Progenitor cell of endocrine pancreas (in vitro differentiated cells): ENCODE data around the gene ARID3B. TPM values are rescaled to one million over a fixed set of nuclear protein-coding genes. Genes with fewer than 3 reads are reported as not detected.
A peak's percentile ranks its signal among the peaks of the same experiment; 100 is the strongest.

Experiments
- DNase-seq: peaks from one replicate; pipeline ENCODE4 v3.0.0; 2021; ENCODE audit warnings: low spot score; ENCODE audit not compliant: unreplicated experiment
- H3K27ac Mint-ChIP-seq: 2 replicates; pipeline ENCODE4 v1.8.0; 2021; ENCODE audit warnings: mild to moderate bottlenecking, moderate library complexity, mixed read lengths
- H3K27me3 Mint-ChIP-seq: 2 replicates; pipeline ENCODE4 v1.8.0; 2021; ENCODE audit warnings: mixed read lengths
- H3K36me3 Mint-ChIP-seq: 2 replicates; pipeline ENCODE4 v1.8.0; 2022; ENCODE audit warnings: mixed read lengths; ENCODE audit not compliant: insufficient read depth
- H3K4me1 Mint-ChIP-seq: 2 replicates; pipeline ENCODE4 v1.8.0; 2021; ENCODE audit warnings: low read depth, mixed read lengths
- H3K4me3 Mint-ChIP-seq: 2 replicates; pipeline ENCODE4 v1.8.0; 2021; ENCODE audit warnings: low read depth, mild to moderate bottlenecking, moderate library complexity, mixed read lengths
- H3K9me3 Mint-ChIP-seq: 2 replicates; pipeline ENCODE4 v1.8.0; 2021; ENCODE audit warnings: low read depth, mixed read lengths
- CTCF ChIP-seq: fragments of 200-600 bp; sonication (generic); IDR thresholded peaks from one replicate; pipeline ENCODE4 v1.5.0; 2021; ENCODE audit warnings: antibody characterized with exemption, mild to moderate bottlenecking; ENCODE audit not compliant: unreplicated experiment
- total RNA-seq: library from RNA; stranded (reverse); gene quantifications from 2 replicates; pipeline ENCODE4 v1.2.1, GENCODE V29; 2021

Gene ARID3B
- total RNA-seq, 1 donor from 2014 or later: 81.9 TPM

- TF ChIP-seq CTCF: no peak
- H3K27ac Mint-ChIP-seq: peak overlapping the region; percentile 95
- no peaks in the 10 kb centered on the region for H3K9me3 Mint-ChIP-seq
- no peak for DNase-seq
- H3K4me3 Mint-ChIP-seq: peak overlapping the region; percentile 88
- H3K27me3 Mint-ChIP-seq: peaks cover 6% of the 10 kb centered on the region
- peaks cover 7% of the 10 kb centered on the region for H3K36me3 Mint-ChIP-seq
- peaks cover 12% of the 10 kb centered on the region for H3K4me1 Mint-ChIP-seq
Observed at GRCh38 chr15:74616366-74616939, 75.4 kb downstream of the ARID3B start.

- Mint-ChIP-seq H3K9me3 (no peaks in the 10 kb centered on the region), H3K4me3 (peak overlapping the region; percentile 88), H3K27ac (peak overlapping the region; percentile 95), H3K36me3 (peaks cover 10% of the 10 kb centered on the region), H3K27me3 (peaks cover 6% of the 10 kb centered on the region), H3K4me1 (peaks cover 12% of the 10 kb centered on the region)
- no peak for TF ChIP-seq CTCF
- DNase-seq: no peak
Observed at GRCh38 chr15:74616996-74617395, 76.0 kb downstream of the ARID3B start.

GRCh38 chr15:74618841-74619596, 78.0 kb downstream of the ARID3B start:
- H3K27ac Mint-ChIP-seq: peak overlapping the region; percentile 79

GRCh38 chr15:74619916-74620635, 79.1 kb downstream of the ARID3B start:
- no peak for DNase-seq
- Mint-ChIP-seq H3K4me1 (peaks cover 12% of the 10 kb centered on the region), H3K27ac (peak overlapping the region; percentile 68), H3K27me3 (no peaks in the 10 kb centered on the region), H3K36me3 (peaks cover 17% of the 10 kb centered on the region), H3K4me3 (no peak overlapping the region), H3K9me3 (no peaks in the 10 kb centered on the region)
- TF ChIP-seq CTCF: no peak

More at GRCh38 chr15:74618841-74619596, 78.0 kb downstream of the ARID3B start:
- no peak overlapping the region for H3K4me3 Mint-ChIP-seq
- peaks cover 12% of the 10 kb centered on the region for H3K4me1 Mint-ChIP-seq
- peaks cover 14% of the 10 kb centered on the region for H3K36me3 Mint-ChIP-seq
- H3K9me3 Mint-ChIP-seq: no peaks in the 10 kb centered on the region
- DNase-seq: no peak
- no peaks in the 10 kb centered on the region for H3K27me3 Mint-ChIP-seq
- TF ChIP-seq CTCF: no peak
